ENCODE measurements around the gene BCO1. TPM values are rescaled to one million over a fixed set of nuclear protein-coding genes. Genes with fewer than 3 reads are reported as not detected.

The BCO1 gene
- total and polyA plus RNA-seq, 2 donors from 2014 or later, result 1.4 to 3.0 TPM

DNA sequence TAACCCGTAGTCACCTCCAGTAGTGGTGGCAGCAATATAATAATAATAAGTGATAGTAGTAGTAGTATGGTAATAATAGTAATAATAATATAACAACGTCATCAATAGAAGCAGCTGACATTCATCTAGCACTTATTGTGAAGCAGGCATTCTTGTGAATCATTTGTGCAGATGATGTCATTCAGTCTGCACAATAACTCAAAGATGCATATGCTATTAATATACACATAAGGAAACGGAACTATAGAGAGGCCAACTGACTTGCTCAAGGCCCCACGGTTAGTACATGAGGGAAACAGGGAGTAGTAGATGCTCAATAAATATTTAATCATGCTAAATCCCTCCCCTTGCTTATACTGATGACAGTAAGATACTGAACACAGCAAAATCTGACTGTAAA, 40.9 kb downstream of the BCO1 start:
- no peaks in the 10 kb centered on the region for H3K9me3 ChIP-seq (ENCODE audit: control insufficient read depth in 2 of 3, insufficient read depth in 1 of 3, low read length in 3 of 3)
- DNase-seq, result no peak
- intact Hi-C loops (cut with DNase I), result no loop called here
- no peak overlapping the region for H3K9ac ChIP-seq (ENCODE audit: low read length in 3 of 3)
- no peaks in the 10 kb centered on the region for H3K4me1 ChIP-seq (ENCODE audit: control insufficient read depth in 2 of 3, insufficient read depth in 2 of 3, low read depth in 1 of 3, low read length in 3 of 3)
- H3K27ac ChIP-seq (ENCODE audit: low read depth in 2 of 2, low read length in 2 of 2), result no peak overlapping the region
- no peak for FAIRE-seq
- no peaks in the 10 kb centered on the region for H3K36me3 ChIP-seq (ENCODE audit: control insufficient read depth in 2 of 3, insufficient read depth in 3 of 3, low read length in 3 of 3)
- no peak overlapping the region for H3K4me3 ChIP-seq (ENCODE audit: low read length in 3 of 3)
- no peaks in the 10 kb centered on the region for H3K27me3 ChIP-seq (ENCODE audit: control insufficient read depth, insufficient read depth, low read length)
- TF ChIP-seq CTCF (IDR thresholded peaks at IDR 0.05; ENCODE audit: borderline replicate concordance, extremely low read depth, insufficient read depth), result no peak

DNA sequence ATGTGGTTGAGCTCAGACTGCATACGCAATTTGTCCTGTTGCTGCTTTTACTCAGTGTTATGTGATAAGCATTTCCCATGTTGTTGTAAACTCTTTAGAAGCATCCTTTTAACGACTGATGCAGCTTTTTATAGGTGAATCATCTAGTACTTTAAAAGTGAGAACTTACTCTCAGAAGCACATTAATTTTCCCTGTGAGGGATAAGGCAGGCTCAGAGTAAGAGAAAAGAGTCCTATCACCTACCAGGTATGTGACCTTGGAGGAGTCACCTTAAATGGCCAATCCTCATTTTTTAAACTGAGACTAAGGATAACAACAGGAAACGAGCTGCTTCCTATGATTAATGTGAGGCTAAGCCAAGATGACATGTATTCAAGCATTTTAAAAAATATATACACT, 41.9 kb downstream of the BCO1 start:
- no peaks in the 10 kb centered on the region for H3K9me3 ChIP-seq (ENCODE audit: control insufficient read depth in 2 of 3, insufficient read depth in 1 of 3, low read length in 3 of 3)
- DNase-seq (peak in 1 of 5 donors; percentile 7), FAIRE-seq (no peak)
- H3K27ac ChIP-seq (ENCODE audit: low read depth in 2 of 2, low read length in 2 of 2), result no peak overlapping the region
- H3K36me3 ChIP-seq (ENCODE audit: control insufficient read depth in 2 of 3, insufficient read depth in 3 of 3, low read length in 3 of 3), result no peaks in the 10 kb centered on the region
- no peak overlapping the region for H3K9ac ChIP-seq (ENCODE audit: low read length in 3 of 3)
- H3K27me3 ChIP-seq (ENCODE audit: control insufficient read depth, insufficient read depth, low read length), result no peaks in the 10 kb centered on the region
- no peak for TF ChIP-seq CTCF (IDR thresholded peaks at IDR 0.05; ENCODE audit: borderline replicate concordance, extremely low read depth, insufficient read depth)
- H3K4me1 ChIP-seq (ENCODE audit: control insufficient read depth in 2 of 3, insufficient read depth in 2 of 3, low read depth in 1 of 3, low read length in 3 of 3), result no peaks in the 10 kb centered on the region
- H3K4me3 ChIP-seq (ENCODE audit: low read length in 3 of 3), result no peak overlapping the region
- intact Hi-C loops (cut with DNase I), result no loop called here

DNA sequence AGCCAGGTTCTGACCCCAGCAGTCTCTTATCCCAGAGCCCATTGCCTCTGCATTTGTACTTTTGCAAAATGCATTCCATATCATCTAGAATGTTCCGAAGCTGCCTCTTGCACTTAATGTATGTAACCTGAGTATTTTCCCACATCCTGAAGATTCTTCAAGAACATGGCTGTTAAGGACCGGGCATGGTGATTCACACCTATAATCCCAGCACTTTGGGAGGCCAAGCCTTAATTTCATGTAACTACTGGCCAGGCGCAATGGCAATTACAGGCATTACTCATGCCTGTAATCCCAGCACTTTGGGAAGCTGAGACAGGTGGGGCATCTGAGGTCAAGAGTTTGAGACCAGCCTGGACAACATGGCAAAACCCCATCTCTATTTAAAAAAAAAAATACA, 44.6 kb downstream of the BCO1 start:
- no peak overlapping the region for H3K4me3 ChIP-seq (ENCODE audit: low read length in 3 of 3)
- H3K36me3 ChIP-seq (ENCODE audit: control insufficient read depth in 2 of 3, insufficient read depth in 3 of 3, low read length in 3 of 3), result no peaks in the 10 kb centered on the region
- FAIRE-seq (no peak), DNase-seq (no peak)
- no peaks in the 10 kb centered on the region for H3K4me1 ChIP-seq (ENCODE audit: control insufficient read depth in 2 of 3, insufficient read depth in 2 of 3, low read depth in 1 of 3, low read length in 3 of 3)
- no peak for TF ChIP-seq CTCF (IDR thresholded peaks at IDR 0.05; ENCODE audit: borderline replicate concordance, extremely low read depth, insufficient read depth)
- H3K27ac ChIP-seq (ENCODE audit: low read depth in 2 of 2, low read length in 2 of 2), result no peak overlapping the region
- no peaks in the 10 kb centered on the region for H3K9me3 ChIP-seq (ENCODE audit: control insufficient read depth in 2 of 3, insufficient read depth in 1 of 3, low read length in 3 of 3)
- no peaks in the 10 kb centered on the region for H3K27me3 ChIP-seq (ENCODE audit: control insufficient read depth, insufficient read depth, low read length)
- H3K9ac ChIP-seq (ENCODE audit: low read length in 3 of 3), result no peak overlapping the region
- intact Hi-C loops (cut with DNase I), result no loop called here

DNA sequence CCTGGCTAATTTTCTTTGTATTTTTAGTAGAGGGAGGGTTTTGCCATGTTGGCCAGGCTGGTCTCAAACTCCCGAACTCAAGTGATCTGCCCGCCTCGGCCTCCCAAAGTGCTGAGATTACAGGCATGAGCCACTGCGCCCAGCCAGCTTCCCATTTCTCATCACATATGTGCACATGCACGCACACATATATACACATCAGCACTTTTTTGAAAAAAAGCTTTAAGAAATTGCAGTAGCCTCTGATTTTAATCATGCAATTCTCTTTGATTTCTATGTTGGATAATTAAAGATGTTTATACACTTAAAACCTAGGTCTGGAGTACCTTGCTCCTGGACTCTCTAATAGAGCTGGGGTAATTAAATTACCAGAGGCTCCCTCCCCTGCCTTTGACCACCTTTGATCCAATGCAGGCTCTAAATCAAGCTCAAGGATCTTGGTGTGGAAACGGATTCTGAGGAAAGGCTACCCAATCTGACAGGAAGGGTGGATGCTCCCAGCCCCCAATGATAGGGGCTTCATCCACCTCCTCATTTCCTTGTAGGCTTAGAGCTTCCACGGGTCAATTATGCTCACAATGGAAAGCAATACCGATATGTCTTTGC, 46.6 kb downstream of the BCO1 start:
- DNase-seq, result no peak
- no peaks in the 10 kb centered on the region for H3K36me3 ChIP-seq (ENCODE audit: control insufficient read depth in 2 of 3, insufficient read depth in 3 of 3, low read length in 3 of 3)
- H3K4me1 ChIP-seq (ENCODE audit: control insufficient read depth in 2 of 3, insufficient read depth in 2 of 3, low read depth in 1 of 3, low read length in 3 of 3), result no peaks in the 10 kb centered on the region
- intact Hi-C loops (cut with DNase I), result no loop called here
- no peak overlapping the region for H3K9ac ChIP-seq (ENCODE audit: low read length in 3 of 3)
- H3K27me3 ChIP-seq (ENCODE audit: control insufficient read depth, insufficient read depth, low read length), result no peaks in the 10 kb centered on the region
- no peaks in the 10 kb centered on the region for H3K9me3 ChIP-seq (ENCODE audit: control insufficient read depth in 2 of 3, insufficient read depth in 1 of 3, low read length in 3 of 3)
- H3K27ac ChIP-seq (ENCODE audit: low read depth in 2 of 2, low read length in 2 of 2), result no peak overlapping the region
- no peak for TF ChIP-seq CTCF (IDR thresholded peaks at IDR 0.05; ENCODE audit: borderline replicate concordance, extremely low read depth, insufficient read depth)
- no peak for FAIRE-seq
- H3K4me3 ChIP-seq (ENCODE audit: low read length in 3 of 3), result no peak overlapping the region

Measured in kidney (tissue), 14 donors.